ENCODE measurements around the gene ATXN10.

DNA sequence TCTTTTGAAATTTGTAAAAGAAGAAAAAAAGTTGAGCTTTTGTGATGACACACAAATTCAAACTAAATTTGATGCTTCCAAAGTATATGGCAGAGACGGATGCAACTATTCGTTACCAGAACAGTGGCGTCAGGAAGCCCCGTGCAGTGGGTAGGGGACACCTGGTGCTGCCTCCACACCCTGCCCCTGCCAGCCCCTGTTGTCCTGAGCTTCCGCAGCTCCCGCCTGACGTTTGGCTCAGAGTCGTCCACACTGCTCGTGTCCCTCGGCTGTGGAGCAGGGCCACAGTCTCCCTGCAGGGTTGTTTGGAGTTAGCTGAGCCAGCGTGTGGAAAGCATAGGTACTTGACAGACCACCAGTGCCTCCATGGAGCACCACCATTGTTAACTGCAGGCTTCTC lies 86.3 kb downstream of the ATXN10 start:
- TF ChIP-seq, protein P1, sequence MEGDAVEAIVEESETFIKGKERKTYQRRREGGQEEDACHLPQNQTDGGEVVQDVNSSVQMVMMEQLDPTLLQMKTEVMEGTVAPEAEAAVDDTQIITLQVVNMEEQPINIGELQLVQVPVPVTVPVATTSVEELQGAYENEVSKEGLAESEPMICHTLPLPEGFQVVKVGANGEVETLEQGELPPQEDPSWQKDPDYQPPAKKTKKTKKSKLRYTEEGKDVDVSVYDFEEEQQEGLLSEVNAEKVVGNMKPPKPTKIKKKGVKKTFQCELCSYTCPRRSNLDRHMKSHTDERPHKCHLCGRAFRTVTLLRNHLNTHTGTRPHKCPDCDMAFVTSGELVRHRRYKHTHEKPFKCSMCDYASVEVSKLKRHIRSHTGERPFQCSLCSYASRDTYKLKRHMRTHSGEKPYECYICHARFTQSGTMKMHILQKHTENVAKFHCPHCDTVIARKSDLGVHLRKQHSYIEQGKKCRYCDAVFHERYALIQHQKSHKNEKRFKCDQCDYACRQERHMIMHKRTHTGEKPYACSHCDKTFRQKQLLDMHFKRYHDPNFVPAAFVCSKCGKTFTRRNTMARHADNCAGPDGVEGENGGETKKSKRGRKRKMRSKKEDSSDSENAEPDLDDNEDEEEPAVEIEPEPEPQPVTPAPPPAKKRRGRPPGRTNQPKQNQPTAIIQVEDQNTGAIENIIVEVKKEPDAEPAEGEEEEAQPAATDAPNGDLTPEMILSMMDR (IDR thresholded peaks at IDR 0.05): no peak
- no peak for TF ChIP-seq POLR2A (IDR thresholded peaks at IDR 0.05)
